ENCODE results near the gene ABCC4. TPM values are rescaled to one million over a fixed set of nuclear protein-coding genes. Genes with fewer than 3 reads are reported as not detected.

ABCC4 gene
- total RNA-seq, 1 donor from 2014 or later: 21.8 TPM

DNA sequence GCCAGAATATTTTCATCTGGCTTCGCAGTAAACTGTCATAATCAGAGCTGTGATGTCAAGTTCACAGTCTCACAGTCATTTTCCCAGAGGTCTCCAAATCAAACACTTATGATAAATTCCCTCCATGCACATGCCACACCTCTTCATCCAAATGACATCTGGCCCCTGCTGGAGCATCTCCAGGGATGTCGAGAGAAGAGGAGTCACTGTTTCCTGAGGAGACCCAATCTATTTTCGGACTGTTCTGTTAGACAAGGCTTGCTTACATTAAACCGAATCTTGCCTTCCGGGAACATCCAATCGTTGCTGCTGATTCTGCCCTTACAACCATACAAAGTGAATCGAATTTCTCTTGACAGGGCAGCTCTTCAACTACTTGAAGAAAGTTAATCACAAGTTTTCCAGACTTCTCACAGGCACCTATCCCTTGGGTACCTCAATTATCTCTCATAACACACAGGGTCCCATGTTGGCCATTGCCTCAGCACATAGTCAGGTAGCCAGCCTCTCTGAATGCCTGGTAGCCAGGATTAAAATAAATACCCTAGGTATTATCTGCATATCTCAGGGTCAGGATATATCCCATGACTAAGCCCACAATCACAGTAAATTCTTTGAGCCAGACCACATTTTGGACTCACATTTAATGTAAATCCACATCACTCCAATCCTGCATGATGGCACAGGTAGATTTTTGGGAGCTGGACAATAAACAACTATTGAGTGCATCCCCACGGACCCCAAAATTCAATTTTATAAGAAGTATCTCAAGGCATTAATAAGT, 182.5 kb downstream of the ABCC4 start:
- H3K4me1 Mint-ChIP-seq: peaks cover 24% of the 10 kb centered on the region
- no peaks in the 10 kb centered on the region for H3K27me3 Mint-ChIP-seq (ENCODE audit: low read depth)
- TF ChIP-seq CTCF (conservative IDR thresholded peaks at IDR 0.05): no peak
- H3K27ac Mint-ChIP-seq (ENCODE audit: unreplicated experiment): no peak overlapping the region
- no peak for DNase-seq (ENCODE audit: low read depth, low spot score)
- peaks cover 5% of the 10 kb centered on the region for H3K9me3 Mint-ChIP-seq
- H3K36me3 Mint-ChIP-seq (ENCODE audit: low read depth): peaks cover 22% of the 10 kb centered on the region
- H3K4me3 Mint-ChIP-seq: no peak overlapping the region

- Mint-ChIP-seq H3K4me1 (peaks cover 38% of the 10 kb centered on the region), H3K27me3 (ENCODE audit: low read depth) (no peaks in the 10 kb centered on the region), H3K36me3 (ENCODE audit: low read depth) (peaks cover 14% of the 10 kb centered on the region), H3K4me3 (no peak overlapping the region), H3K9me3 (peaks cover 5% of the 10 kb centered on the region), H3K27ac (ENCODE audit: unreplicated experiment) (no peak overlapping the region)
- TF ChIP-seq CTCF (conservative IDR thresholded peaks at IDR 0.05): no peak
- no peak for DNase-seq (ENCODE audit: low read depth, low spot score)
These were observed 184.2 kb downstream of the ABCC4 start for GRCh38 chr13:95117092-95117491.

GRCh38 chr13:95115525-95115924, 185.7 kb downstream of the ABCC4 start:
- TF ChIP-seq CTCF (conservative IDR thresholded peaks at IDR 0.05): no peak
- Mint-ChIP-seq H3K36me3 (ENCODE audit: low read depth) (peaks cover 6% of the 10 kb centered on the region), H3K27ac (ENCODE audit: unreplicated experiment) (peak overlapping the region; percentile 22), H3K4me1 (peaks cover 42% of the 10 kb centered on the region), H3K27me3 (ENCODE audit: low read depth) (no peaks in the 10 kb centered on the region), H3K4me3 (peak overlapping the region; percentile 11), H3K9me3 (no peaks in the 10 kb centered on the region)
- DNase-seq (ENCODE audit: low read depth, low spot score): no peak

GRCh38 chr13:95113601-95114000, 187.7 kb downstream of the ABCC4 start:
- H3K9me3 Mint-ChIP-seq: peaks cover 3% of the 10 kb centered on the region

DNA sequence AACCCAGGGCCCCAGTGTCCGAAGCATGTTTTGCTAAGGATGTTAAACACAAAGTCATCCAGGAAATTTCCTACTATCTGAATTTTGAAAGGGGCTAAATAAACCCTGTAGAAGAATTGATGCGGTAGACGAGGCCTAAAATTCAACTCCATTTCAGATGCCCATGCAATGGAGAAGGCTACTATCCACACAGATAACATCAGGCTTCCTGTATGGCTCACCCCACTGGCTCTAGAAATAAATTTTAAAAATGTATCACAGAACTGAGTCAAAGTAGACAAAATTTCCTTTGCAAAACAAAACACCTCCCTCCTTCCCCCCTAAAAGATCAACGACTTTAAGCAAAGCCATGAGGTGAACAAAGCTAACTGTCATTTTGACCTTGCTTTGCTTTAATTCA, 188.4 kb downstream of the ABCC4 start:
- Mint-ChIP-seq H3K27me3 (ENCODE audit: low read depth) (no peaks in the 10 kb centered on the region), H3K27ac (ENCODE audit: unreplicated experiment) (peak overlapping the region; percentile 60), H3K36me3 (ENCODE audit: low read depth) (peaks cover 9% of the 10 kb centered on the region), H3K4me1 (peaks cover 42% of the 10 kb centered on the region), H3K4me3 (no peak overlapping the region), H3K9me3 (peaks cover 3% of the 10 kb centered on the region)
- TF ChIP-seq CTCF (conservative IDR thresholded peaks at IDR 0.05): no peak
- DNase-seq (ENCODE audit: low read depth, low spot score): no peak

More at GRCh38 chr13:95113601-95114000, 187.7 kb downstream of the ABCC4 start:
- no peak overlapping the region for H3K4me3 Mint-ChIP-seq
- peaks cover 9% of the 10 kb centered on the region for H3K36me3 Mint-ChIP-seq (ENCODE audit: low read depth)
- TF ChIP-seq CTCF (conservative IDR thresholded peaks at IDR 0.05): no peak
- no peak for DNase-seq (ENCODE audit: low read depth, low spot score)
- no peaks in the 10 kb centered on the region for H3K27me3 Mint-ChIP-seq (ENCODE audit: low read depth)
- peak overlapping the region; percentile 85 for H3K27ac Mint-ChIP-seq (ENCODE audit: unreplicated experiment)
- peaks cover 42% of the 10 kb centered on the region for H3K4me1 Mint-ChIP-seq
